Activated CD8-positive, alpha-beta memory T cell treated with anti-CD3 and anti-CD28 coated beads for 36 hours (primary cell): ENCODE data around the gene CAMSAP1. TPM values are rescaled to one million over a fixed set of nuclear protein-coding genes. Genes with fewer than 3 reads are reported as not detected.

ENCODE experiments used
- CTCF ChIA-PET: fragments of 350-600 bp; sonication (Branson Sonifier 250); formaldehyde crosslinking; loops from one replicate; lab custom pipeline; 2021; ENCODE audit warnings: antibody characterized with exemption; lab: Charles Lee
- POLR2A ChIA-PET: fragments of 350-600 bp; sonication (Branson Sonifier 250); formaldehyde crosslinking; loops from one replicate; lab custom pipeline; 2021; ENCODE audit warnings: antibody characterized with exemption; lab: Charles Lee
- total RNA-seq, 2 experiments: library from RNA; stranded (reverse); gene quantifications; one replicate each; pipeline ENCODE4 v1.2.3, GENCODE V29; 2021

The CAMSAP1 gene
- total RNA-seq, 2 experiments from 2014 or later: 28.1 to 32.1 TPM

DNA sequence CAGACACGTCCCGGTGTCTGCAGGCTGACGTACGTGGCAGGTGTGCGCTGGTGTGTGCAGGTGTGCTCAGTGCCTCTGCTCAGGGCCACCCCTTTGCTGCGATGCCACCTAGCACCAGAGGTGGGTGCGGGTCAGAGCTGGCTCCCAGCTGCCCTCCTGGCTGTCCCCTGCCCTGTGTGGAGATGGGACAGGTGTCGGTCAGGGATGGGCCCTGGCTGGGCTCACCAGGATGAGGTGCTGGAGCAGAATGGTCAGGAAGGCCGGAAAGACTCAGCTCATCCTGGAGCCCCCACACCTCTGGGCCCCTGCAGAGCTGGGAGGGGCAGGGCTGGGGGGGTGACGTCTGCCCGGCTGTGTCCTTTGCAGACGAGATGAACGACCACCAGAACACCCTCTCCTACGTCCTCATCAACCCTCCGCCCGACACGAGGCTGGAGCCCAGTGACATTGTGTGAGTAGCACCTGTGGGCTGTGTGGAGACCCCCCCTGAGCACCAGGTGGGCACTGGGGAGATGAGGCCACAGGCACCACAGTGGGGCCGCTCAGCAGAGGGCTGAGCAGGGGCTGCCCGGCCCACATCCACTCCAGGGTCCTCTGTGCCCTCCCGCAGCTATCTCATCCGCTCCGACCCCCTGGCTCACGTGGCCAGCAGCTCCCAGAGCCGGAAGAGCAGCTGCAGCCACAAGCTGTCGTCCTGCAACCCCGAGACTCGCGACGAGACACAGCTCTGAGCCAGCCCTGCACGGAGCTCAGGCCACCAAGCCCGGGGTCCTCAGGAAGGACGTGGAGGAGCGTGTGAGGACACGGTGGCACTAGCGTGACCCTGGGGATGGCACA, 115.7 kb downstream of the CAMSAP1 start:
- ChIA-PET CTCF (no interaction called here), POLR2A (no interaction called here)

DNA sequence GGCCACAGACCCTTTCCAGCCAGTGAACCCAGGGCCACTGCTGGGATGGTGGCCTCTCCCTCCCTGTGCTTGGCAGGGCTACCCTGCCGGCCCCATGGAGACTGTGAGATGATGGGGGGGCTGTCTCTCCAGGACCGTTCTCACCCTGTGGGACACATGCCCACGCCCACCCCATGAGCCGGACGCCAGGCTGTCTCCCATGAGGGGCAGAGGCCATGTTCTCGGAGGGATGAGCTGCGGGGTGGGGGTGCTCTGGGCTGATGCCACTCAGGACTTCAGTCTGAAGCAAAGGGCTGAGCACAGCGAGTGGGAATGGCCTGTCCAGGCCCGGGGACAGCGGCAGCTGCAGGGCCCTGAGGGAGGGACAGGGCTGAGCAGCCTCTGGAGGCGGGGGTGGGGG, 116.5 kb downstream of the CAMSAP1 start:
- POLR2A ChIA-PET: no interaction called here

DNA sequence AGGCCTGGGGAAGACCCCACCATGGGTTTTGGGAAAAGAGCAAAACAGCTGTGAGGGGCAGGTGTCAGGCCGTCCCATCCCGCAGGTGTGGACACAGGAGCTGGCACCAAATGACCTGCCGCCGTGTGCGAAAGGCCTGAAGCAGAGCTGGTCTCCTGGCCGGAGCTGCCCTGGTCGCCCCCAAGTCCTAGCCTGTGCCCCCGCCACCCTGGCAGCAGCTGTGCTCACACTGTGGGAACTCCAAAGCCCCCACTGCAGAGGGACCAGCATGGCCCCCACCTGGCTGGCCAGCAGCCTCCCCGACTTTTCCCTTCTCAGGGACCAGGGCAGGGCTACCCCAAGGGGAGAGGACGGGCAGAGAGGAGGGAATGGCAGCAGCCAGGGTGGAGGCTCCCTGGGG, 117.0 kb downstream of the CAMSAP1 start:
- ChIA-PET CTCF (no interaction called here), POLR2A (no interaction called here)

More for the DNA sequence above, 116.5 kb downstream of the CAMSAP1 start:
- CTCF ChIA-PET: no interaction called here

DNA sequence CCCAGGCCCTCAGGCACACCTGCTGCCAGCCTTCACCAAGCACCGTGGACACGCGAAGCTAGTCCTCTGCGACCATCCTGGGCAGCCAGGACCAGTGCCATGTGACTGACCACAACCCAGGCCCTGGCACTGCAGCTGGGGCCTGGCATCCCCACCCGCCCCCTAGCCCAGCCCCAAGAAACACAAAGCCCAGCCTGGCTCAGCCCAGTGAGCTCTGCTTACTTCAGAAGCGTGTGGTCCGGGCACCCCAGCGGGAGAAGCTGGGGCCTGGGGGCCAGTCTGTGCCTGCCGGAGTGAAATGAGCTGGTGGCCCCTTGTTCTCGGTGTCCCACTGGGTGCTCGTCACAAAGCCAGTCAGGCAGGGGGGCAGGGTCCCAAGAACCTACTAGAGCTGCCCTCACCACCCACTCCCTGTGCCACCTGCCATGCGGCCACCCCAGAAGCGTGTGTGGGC, 117.5 kb downstream of the CAMSAP1 start:
- ChIA-PET CTCF (interaction anchor here (0.7 kb wide), 1 partner anchor 162 kb away, joined by 3 read pairs; no protein-coding TSS in a partner anchor), POLR2A (no interaction called here)

DNA sequence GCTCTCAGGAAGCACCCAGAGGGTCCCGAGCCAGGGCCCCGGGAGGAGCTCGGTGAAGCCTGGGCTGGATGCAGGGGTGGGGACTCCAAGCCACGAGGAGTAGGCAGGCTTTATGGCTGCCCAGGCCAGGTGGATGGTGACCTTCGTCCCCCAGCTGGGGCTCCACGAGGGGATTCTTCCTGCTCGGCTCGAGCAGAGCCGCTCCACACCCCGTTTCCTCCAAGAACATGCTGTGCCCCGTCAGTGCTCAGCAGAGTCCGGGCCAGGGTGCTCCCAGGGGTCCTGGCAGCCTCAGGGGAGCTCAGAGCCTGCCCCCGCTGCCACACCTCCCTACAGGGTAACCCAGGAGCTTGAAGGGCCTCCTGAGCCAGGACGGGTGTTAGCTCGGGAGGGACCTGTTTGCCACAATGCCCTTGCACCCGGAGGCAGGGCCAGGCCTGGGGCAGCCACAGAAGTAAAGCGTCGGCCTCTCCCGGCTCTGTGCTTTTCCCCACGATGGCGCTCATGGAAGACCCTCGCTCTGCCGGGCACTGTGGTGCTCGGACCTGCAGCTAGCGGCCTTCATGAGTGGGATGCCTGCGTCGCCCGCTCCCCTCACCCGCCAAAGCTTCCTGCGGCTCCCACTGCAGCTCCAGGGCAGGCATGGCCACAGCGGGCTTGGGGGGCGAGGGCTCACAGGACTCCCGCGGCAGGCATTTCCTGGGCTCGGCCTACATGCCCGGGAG, 118.6 kb downstream of the CAMSAP1 start:
- POLR2A ChIA-PET: no interaction called here
- CTCF ChIA-PET: interaction anchor here (0.7 kb wide), 1 partner anchor 163 kb away, joined by 3 read pairs; no protein-coding TSS in a partner anchor

DNA sequence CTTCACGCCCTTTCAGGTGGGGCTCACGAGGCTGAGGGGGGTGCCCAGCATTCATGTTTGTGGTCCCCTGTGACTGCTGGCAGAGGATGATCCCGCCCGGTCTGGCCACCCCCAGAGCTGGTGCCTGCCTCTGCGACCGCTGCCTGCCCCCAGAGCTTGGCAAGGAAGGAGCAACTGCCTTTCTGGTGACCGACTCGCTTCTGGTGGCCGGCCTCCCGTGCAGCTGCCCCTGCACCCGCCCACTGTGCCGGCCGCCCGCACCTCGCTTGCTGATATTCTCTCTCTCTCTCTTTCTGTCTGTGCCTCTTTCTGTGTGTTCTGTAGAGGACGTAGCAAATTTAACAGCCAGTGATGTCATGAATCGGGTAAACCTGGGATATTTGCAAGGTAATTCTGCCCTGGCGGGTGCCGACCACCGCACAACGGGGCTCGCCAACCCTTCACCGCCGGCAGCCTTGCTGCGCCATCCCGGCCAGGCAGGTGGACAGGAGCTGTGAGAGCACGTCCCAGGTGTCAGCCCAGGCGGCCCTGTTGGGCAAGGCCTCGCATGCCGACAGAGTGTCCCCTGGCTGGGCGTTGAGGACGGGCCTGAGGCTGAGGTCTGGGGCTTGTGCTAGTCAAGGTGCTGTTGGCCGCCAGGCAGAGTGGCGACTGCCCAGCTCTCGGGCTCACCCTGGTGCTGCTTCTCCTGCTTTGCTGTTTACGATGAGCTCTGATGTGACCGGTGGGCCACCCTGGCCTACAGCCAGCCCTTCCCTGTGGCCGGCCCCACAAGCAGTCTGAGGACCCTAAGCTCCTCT, 119.4 kb downstream of the CAMSAP1 start:
- POLR2A ChIA-PET: no interaction called here
- CTCF ChIA-PET: no interaction called here

DNA sequence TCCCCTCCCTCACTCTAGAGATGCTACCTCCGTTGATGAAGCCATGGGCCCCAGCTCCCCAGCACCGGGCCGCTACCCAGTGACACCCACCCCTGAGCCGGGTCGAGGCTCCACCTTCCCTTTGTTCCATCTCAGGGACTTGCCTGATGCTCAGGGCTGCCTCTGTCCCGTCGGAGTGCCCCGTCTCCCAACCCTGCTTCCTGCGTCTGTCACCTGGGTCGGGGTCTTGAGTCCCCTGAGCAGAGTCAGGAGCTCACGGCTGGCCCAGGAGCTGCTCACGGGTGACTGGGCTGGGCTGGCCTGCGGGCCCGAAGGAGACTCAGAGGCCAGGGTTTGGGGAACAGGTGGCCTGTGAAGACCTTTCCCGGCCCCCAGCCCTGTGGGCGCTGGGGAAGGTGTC, 120.0 kb downstream of the CAMSAP1 start:
- ChIA-PET CTCF (no interaction called here), POLR2A (no interaction called here)

DNA sequence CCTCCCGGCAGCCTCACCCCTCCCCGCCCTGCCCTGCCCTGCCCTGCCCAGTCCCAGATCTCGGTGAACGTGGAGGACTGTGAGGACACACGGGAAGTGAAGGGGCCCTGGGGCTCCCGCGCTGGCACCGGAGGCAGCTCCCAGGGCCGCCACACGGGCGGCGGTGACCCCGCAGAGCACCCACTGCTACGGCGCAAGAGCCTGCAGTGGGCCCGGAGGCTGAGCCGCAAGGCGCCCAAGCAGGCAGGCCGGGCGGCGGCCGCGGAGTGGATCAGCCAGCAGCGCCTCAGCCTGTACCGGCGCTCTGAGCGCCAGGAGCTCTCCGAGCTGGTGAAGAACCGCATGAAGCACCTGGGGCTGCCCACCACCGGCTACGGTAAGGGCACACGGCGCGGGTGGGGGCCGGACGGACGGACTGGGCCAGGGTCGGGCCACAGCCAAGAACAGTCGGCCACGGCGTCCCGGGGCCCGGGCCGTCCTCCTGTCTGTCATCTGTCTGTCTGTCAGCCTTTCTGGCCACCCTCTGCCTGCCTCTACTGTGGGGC, 121.1 kb downstream of the CAMSAP1 start:
- ChIA-PET POLR2A (no interaction called here), CTCF (no interaction called here)

DNA sequence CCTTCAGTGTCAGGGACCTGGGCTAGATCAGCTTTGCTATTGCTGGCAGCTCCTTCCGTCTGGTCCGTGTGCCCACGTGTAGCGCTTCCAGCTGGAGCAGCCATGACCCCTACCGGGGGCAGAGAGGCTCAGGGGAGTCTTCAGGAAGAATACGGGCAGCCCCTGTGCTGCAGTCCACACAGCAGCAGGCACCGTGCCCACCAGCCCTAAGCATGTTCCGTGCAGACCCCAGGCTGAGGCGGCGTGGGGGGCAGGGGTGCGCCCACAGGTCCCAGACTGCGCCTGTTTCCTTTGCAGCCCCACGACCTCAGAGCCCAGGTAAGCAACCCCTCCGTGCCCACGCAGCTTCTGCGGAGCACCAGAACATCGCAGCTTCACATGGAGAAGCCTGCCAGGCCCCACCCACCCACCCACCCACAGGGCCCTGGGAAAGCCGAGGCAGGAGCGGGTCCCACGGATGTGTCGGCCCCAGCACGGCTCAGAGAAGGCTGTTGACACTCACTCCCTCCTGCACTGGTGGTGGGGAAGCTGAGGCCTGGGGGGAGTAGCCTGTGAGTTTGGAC, 122.3 kb downstream of the CAMSAP1 start:
- CTCF ChIA-PET: no interaction called here
- POLR2A ChIA-PET: no interaction called here

DNA sequence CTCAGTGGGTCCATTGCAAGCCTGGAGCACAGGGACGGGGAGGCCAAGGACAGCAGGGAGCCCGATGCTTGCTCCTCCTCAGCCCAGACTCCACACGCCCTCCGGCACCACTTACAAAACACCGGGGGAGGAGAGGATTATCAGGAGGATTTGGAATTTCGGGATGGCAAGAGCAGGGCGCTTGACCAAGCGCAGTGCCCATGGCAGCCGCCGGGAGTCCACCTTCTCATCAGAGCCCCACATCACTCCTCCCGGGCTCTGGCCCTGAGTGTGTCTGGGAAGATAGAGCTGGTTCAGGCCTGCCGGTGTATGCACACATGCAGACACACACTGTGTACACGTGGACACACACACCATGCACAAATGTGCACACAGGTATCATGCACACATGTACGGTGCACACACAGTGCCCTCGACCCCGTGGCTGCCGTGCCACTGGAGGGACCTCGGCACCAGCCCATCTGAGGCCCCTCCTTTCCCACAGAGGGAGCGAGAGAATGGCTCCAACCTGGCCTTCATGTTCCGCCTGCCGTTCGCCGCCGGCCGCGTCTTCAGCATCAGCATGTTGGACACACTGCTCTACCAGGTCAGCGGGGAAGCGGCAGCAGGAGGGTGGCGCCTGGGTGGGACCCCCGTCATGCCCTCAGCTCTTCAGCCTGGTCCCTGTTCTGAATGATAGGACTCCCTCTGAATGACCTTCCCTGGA, 123.7 kb downstream of the CAMSAP1 start:
- ChIA-PET POLR2A (no interaction called here), CTCF (no interaction called here)

DNA sequence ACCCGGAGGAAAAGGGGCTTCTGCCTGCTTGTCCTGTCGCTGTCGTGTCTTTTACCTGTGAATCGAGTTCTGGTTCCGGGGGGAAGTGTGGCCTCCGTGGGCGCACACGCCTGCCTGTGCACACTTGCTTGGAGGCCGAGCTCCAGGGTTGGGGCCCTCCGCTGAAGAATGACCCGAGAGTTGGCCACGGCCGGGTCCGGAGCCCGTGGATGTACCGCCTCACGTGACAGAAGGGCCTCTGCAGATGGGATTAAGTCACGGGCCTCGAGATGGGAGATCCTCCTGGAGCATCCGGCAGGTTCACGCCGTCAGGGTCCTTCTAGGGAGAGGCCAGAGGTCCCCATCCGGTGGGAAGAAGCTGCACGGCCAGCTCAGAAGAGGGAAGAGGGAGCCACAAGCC, 124.4 kb downstream of the CAMSAP1 start:
- POLR2A ChIA-PET: no interaction called here
- CTCF ChIA-PET: no interaction called here

DNA sequence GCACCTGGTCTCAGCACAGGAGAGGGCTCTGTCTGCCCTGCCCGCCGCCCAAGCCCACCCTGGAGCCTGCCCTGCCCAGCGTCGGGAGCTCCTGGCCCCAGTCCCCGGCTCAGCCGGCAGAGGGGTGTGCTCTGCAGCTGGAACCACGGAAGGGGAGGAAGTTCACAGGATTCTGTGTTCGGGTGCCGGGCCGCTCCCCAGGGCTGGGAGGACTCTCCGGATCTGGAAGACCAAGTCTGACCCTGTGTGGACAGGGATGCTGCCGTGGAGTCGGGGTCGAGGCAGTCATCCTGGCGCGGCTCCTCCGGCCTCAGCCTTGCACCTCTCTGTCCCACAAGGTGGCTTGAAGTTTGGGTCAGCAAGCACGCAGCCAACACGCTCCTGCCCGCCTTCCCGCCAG, 126.7 kb downstream of the CAMSAP1 start:
- ChIA-PET CTCF (no interaction called here), POLR2A (no interaction called here)

DNA sequence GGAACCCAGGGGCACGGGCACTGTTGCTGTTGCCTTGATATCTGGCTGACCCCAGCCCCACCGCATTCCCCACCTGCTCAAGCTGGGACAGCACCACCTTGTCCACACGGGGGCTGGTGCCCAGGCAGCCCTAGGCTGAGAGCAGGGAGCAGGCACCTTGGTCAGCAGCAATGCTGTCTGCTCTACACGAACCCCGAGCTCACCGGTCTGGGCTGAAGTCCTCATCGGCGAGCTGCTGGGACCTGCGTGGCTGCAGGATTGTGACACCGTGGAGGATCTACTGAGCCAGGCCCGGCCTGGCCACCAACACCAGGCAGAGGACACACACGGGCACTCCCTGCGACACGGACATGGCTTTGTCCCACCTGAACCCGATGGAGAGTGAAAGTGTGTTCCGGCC, 127.3 kb downstream of the CAMSAP1 start:
- CTCF ChIA-PET: no interaction called here
- POLR2A ChIA-PET: no interaction called here

DNA sequence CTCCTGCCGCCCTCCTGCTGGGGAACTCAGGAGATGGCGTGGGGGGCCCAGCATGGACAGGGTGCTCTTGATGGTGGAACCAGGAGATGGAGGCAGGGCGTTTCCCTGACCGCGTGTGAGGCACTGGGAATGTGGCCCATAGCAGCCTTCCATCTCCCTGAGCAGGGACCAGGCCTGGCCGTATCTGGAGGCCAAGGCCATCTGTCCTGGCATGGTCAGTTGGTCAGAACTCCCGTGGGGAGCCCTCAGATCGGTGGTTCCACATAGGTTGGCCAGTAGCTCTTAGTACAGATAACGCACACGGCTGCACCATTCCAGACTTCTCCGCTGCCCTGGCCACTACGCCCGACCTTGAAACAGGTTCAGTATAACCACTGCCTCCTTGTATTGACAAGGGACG, 127.8 kb downstream of the CAMSAP1 start:
- ChIA-PET POLR2A (no interaction called here), CTCF (no interaction called here)

DNA sequence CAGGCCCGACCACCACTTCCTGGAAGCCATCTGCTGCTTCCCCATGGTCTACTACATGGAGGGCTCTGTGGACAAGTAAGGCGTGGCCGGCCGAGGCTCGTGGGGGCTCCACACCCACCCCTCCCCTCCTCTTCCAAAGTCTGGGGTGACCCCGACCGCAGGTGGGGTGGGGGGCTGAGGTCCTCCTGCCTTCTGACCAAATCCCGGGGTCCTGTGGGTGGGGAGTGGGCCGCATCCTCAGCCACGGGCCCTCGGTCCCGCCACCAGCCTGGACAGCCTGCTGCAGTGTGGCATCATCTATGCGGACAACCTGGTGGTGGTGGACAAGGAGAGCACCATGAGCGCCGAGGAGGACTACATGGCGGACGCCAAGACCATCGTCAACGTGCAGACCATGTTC, 128.9 kb downstream of the CAMSAP1 start:
- ChIA-PET CTCF (no interaction called here), POLR2A (no interaction called here)

DNA sequence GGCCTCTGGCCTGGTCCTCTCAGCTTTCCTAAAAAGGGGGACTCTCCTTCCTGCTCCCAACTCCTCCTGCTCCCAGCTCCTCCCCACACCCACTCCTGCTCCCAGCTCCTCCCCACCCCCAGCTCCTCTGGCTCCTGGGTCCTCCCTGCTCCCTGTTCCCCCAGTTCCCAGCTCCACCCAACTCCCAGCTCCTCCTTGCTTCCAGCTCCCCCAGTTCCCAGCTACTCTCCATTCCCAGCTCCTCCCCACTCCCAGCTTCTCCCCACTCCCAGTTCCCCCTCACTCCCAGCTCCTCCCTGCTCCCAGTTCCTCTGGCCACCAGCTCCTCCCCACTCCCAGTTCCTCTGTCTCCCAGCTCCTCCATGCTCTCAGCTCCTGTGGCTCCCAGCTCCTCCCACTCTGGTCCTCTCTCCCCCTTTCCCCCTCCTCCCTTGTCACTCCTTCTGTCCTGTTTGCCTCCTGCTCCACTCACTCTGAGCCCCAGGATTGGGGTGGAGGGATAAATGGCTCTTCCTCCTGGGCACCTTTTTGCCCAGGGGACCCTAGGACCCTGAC, 129.6 kb downstream of the CAMSAP1 start:
- CTCF ChIA-PET: interaction anchor here (1.2 kb wide), 1 partner anchor 20 kb away, joined by 3 read pairs; no protein-coding TSS in a partner anchor
- POLR2A ChIA-PET: no interaction called here

DNA sequence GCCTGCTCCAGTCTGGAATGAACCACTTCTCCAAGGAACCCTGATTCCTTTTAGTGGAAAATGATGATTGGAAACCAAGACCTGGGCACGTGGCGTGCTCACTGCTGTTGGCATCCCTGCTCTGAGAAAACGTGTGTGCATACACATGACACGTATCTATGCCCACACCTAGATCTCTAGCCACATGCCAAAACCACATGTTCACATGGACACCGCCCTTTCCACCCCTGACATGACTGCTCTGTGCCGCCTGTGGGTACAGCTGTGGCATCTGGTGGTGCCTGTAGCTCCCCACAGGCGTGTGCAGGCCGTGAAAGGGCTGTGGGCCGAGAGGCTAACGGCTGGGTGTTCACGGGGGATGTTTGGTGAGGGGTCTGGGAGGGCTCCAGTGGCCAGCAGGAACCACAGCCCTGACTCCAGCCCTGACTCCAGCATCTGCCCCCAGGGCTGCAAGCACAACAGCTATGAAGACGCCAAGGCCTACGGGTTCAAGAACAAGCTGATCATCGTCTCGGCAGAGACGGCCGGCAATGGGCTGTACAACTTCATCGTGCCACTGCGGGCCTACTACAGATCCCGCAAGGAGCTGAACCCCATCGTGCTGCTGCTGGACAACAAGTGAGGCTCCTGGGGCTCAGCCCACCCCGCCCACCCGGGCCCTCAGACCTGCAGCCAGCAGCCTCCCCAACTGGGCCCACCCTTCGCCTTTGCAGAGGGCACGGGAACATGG, 130.3 kb downstream of the CAMSAP1 start:
- POLR2A ChIA-PET: no interaction called here
- CTCF ChIA-PET: interaction anchor here (1.2 kb wide), 1 partner anchor 21 kb away, joined by 3 read pairs; no protein-coding TSS in a partner anchor

DNA sequence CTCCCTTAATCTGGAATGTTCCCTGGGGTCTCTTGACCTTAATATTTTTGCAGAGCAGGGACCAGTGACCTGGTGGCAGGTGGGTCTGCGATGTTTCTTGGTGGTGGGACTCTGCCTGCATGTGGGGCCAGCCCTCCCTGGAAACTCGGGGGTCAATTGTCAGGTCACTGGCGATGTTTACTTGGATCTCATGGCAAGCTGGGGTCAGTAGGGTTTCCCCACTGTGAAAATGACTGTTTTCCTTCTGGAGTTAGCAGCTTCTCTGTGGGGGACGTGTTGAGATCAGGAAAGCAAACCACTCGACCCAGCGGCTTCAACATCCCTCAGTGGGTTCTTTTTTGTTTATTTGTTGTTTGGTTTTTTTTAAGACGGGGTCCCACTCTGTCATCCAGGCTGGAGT, 131.4 kb downstream of the CAMSAP1 start:
- POLR2A ChIA-PET: interaction anchor here (0.6 kb wide), 1 partner anchor 35 kb away, joined by 5 read pairs; no protein-coding TSS in a partner anchor
- CTCF ChIA-PET: no interaction called here
